Raji (cell line): Measurements from ENCODE around the gene IQGAP3.

Source experiments
- POLR2A ChIP-seq: IDR thresholded peaks from 2 replicates; pipeline ENCODE4 v1.6.1; 2011; ENCODE audit warnings: low read depth, low read length, control low read depth; ENCODE audit not compliant: insufficient read depth

The IQGAP3 gene

GRCh38 chr1:156540955-156541354, 31.4 kb downstream of the IQGAP3 start:
- no peak for TF ChIP-seq POLR2A

- TF ChIP-seq POLR2A = no peak
Measured at GRCh38 chr1:156539818-156540355, 32.5 kb downstream of the IQGAP3 start.

DNA sequence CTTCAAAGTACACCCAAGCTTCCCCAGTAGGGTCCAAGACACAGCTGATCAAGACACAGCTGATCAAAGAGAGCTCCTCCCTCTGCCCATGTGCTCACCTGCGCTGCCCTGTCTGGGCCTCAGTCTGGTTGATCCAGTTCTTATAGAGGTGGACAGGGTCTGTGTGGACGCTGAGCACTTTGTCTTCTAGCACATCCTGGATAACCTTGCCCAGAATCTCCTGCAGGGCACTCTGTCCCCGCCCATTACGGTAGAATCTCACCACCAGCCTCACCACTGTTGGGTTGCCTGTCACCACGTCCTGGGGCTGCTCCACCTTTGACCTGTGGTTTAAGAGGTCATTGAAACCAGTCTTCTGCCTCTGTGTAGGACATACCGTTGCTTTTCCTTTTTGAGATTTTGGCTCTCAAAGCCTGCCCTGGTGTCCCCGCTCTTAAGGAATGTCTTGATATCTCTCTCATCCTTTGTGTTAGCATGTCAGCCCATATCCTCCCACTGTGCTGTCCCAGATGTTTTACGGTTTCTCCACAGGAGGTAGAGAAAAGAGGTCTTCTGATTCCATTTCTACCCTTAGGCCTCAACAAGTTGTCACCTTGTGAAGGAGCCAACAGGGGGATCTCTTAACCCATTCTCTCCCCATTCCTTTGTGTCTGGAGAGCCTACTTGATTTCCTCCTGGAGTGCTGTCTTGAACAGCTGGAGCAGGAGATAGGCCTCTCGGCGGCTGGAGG, 33.5 kb downstream of the IQGAP3 start:
- no peak for TF ChIP-seq POLR2A

GRCh38 chr1:156537027-156537426, 35.3 kb downstream of the IQGAP3 start:
- no peak for TF ChIP-seq POLR2A

DNA sequence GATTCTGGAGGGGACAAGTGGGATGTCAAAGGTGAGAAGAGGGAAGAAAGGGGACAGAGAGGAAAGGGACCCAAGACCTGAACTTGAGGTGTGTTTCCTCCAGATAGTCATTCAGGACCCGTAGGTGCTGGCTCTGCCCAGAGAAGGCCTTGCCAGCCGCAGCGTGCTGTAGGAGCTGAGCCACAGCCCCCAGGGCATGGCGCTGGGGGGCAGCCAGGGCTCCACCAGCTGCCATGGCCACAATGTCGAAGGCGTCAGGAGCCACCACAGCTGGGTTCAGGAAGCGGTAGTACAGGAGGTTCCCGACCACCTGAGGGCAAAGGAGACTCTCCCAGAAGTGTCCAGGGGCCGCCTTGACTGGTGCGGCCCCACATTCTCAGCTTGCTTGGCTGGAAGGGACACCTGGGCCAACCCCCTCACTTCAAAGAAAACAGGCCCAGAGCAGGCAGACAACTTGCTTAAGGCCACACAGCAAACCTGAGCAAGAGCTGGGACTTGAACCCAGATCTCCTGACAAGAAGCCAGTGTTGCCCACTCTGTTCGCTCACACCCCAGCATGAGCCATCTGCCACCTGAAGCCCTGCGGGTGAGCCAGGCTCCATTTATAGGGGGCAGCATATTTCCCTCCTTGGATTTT, 37.8 kb downstream of the IQGAP3 start:
- no peak for TF ChIP-seq POLR2A

- no peak for TF ChIP-seq POLR2A
Measured at GRCh38 chr1:156533568-156534220, 38.7 kb downstream of the IQGAP3 start.

DNA sequence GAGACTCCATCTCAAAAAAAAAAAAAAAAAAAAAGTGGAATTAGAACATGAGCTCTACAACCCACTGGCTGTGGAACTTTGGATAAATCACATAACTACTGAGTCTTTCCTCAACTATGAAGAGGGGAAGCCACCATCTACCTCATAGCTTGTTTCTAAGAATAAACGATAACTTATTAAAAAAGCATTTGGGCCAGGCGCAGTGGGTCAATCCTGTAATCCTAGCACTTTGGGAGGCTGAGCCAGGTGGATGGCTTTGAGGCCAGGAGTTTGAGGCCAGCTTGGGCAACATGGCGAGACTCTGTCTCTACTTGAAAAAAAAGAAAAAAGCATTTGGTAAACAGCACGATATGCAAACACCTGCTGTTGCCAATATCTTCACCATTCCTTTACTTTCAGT, 40.0 kb downstream of the IQGAP3 start:
- TF ChIP-seq POLR2A = no peak

- TF ChIP-seq POLR2A = no peak
Measured at GRCh38 chr1:156530006-156530405, 42.4 kb downstream of the IQGAP3 start.

- no peak for TF ChIP-seq POLR2A
Measured at GRCh38 chr1:156528875-156529425, 43.4 kb downstream of the IQGAP3 start.

DNA sequence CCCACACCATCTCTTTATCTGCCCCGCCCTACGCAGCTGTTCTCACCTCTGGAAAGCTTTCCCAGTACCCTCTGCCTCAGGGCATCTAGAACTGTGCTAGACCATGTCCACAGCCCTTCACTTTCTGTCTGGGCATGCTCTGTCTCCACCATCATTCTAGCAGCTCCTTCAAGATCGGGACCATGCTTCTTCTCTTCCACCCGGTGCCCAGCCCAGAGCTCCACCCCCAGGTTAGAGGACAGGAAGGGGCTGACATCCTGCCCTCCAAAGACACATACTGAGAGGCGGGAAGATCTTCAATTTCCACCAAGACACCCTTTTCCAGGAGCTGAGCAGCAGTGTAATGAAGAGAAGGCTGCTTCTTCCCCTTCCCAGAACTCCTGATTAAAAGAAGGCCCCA, 44.1 kb downstream of the IQGAP3 start:
- TF ChIP-seq POLR2A = no peak

DNA sequence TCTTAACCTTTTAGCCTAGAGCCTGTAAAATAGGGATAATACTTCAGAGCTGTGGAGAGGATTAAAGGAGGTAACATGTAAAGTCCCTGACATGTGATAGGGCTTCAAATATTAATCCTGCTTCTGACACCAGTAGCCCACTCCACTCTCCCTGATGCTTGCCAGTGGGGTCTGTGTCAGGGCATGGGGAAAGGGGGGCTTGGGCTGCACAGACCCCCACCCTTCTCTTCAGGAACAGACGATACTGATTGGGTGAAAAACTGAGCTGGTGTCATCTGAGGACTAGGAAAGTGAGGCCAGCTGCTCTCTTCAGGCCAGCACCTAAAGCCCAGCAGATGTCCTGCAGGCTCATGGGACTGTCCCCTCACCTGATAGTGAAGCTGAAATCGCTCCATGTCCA, 44.8 kb downstream of the IQGAP3 start:
- TF ChIP-seq POLR2A = no peak

- no peak for TF ChIP-seq POLR2A
Measured at GRCh38 chr1:156525856-156526489, 46.4 kb downstream of the IQGAP3 start.

- no peak for TF ChIP-seq POLR2A
Measured at GRCh38 chr1:156525071-156525501, 47.3 kb downstream of the IQGAP3 start.

DNA sequence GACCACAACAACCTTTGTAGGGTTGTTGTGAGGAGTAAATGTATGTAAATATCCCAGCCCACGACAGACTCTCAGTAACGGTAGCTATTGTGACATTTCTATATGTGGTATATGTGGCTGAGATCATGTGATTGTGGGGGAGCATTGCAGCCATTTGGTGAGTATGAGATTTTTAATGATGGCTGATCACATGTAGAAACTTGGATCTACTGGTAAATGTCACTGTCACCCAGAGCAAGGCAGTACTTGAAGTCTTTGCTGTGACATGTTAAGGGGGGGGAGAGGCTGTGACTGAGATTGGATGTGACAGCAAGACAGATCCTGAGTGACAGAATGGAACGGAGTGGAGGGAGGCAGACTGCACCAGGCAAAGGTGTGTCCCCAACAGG, 47.9 kb downstream of the IQGAP3 start:
- TF ChIP-seq POLR2A = peak; percentile 38; the same call in 1 of the 2 replicates

DNA sequence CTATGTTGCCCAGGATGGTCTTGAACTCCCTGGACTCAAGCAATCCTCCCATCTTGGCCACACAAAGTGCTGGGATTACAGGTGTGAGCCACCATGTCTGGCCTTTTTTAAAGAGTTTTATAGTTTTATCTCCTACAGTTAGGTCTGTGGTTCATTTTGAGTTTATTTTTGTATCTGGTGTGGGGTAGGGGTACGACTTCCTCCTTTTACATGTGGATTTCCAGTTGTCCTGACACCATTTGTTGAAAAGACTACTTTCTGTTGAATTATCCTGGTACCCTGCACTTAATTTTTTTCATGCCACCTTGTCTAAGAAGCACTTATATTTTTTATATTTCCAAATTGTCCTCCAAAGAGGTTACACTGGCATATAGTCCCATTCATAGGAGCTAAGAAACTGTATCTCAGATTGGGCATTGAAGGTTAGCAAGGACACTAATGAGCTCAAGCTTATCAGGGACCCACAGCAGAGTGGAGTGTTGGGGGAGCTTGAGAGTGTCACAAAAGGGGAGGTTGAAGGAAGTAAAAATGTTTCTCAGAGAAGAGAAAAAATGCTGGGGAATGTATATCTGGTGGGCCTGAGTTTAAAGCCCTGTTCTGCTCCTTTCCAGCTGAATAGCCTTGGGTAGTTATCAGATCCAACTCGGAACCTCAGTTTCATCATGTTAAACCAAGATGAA, 48.4 kb downstream of the IQGAP3 start:
- no peak for TF ChIP-seq POLR2A

DNA sequence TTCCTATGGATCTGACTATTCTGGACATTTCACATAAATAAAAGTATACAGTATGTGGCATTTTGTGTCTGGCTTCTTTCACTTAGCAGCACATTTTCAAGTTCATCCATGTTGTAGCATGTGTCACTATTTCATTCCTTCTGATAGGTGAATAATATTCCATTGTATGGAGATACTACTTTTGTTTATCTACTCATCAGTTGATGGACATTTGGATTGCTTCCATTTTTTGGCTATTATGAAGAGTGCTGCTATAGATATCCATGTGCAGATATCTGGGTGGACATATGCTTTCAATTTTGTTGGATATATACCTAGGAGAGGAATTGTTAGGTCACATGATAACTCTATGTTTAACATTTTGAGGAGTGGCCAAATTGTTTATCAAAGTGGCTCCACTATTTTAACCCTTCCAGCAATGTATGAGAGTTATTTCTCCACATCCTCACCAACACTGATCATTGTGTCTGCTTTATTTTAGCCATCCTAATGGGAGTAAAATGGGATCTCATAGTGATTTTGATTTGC, 49.9 kb downstream of the IQGAP3 start:
- TF ChIP-seq POLR2A = no peak
